Measurements from ENCODE around the gene OR56A3.
"Not testable (repeated sequence)": the region's sequence is repeated elsewhere in the genome, so short reads cannot be mapped to it uniquely, and the experiment has no call there.

OR56A3 gene

GRCh38 chr11:5941951-5942350, at the start of gene OR56A3:
TSS of gene OR56A3 (plus strand) at chr11:5942251. CDS start at chr11:5947347, 5,096 bp downstream.
- no peak for DNase-seq (ENCODE audit: low read depth)

GRCh38 chr11:5892908-5893307, 49.1 kb upstream of the OR56A3 start, which contains the start of gene OR52E5:
TSS of gene OR52E5 (plus strand) at chr11:5893208. CDS start at chr11:5900777, 7,569 bp downstream.
- no peak for DNase-seq (ENCODE audit: low read depth)

- no peak for DNase-seq (ENCODE audit: low read depth)
Measured at GRCh38 chr11:5899534-5899933, 42.5 kb upstream of the OR56A3 start.

- no peak for DNase-seq (ENCODE audit: low read depth)
Measured at GRCh38 chr11:5910540-5910939, 31.5 kb upstream of the OR56A3 start.

- peak; percentile 6 for DNase-seq (ENCODE audit: low read depth)
Measured at GRCh38 chr11:5922749-5923426, 19.2 kb upstream of the OR56A3 start.

GRCh38 chr11:5923427-5923776, 18.6 kb upstream of the OR56A3 start:
- no peak for DNase-seq (ENCODE audit: low read depth)

- DNase-seq (ENCODE audit: low read depth): no peak
Measured at GRCh38 chr11:5923794-5924193, 18.3 kb upstream of the OR56A3 start.

- no peak for DNase-seq (ENCODE audit: low read depth)
Measured at GRCh38 chr11:5928271-5928670, 13.8 kb upstream of the OR56A3 start.

GRCh38 chr11:5928811-5929210, 13.2 kb upstream of the OR56A3 start:
- DNase-seq (ENCODE audit: low read depth): no peak

GRCh38 chr11:5929571-5930368, 12.3 kb upstream of the OR56A3 start:
- DNase-seq (ENCODE audit: low read depth): no peak

- no peak for DNase-seq (ENCODE audit: low read depth)
Measured at GRCh38 chr11:5930614-5931013, 11.4 kb upstream of the OR56A3 start.

- DNase-seq (ENCODE audit: low read depth): no peak
Measured at GRCh38 chr11:5931061-5931460, 11.0 kb upstream of the OR56A3 start.

- no peak for DNase-seq (ENCODE audit: low read depth)
Measured at GRCh38 chr11:5932671-5933070, 9.4 kb upstream of the OR56A3 start.

GRCh38 chr11:5933116-5933515, 8.9 kb upstream of the OR56A3 start:
- no peak for DNase-seq (ENCODE audit: low read depth)

GRCh38 chr11:5937868-5938602, 4.0 kb upstream of the OR56A3 start:
- DNase-seq (ENCODE audit: low read depth): no peak

GRCh38 chr11:5938603-5938965, 3.5 kb upstream of the OR56A3 start:
- no peak for DNase-seq (ENCODE audit: low read depth)

- no peak for DNase-seq (ENCODE audit: low read depth)
Measured at GRCh38 chr11:5940748-5941147, 1.3 kb upstream of the OR56A3 start.

- no peak for DNase-seq (ENCODE audit: low read depth)
Measured at GRCh38 chr11:5955586-5955985, 13.5 kb downstream of the OR56A3 start.

GRCh38 chr11:5960704-5961320, 18.8 kb downstream of the OR56A3 start:
- DNase-seq (ENCODE audit: low read depth): not testable (repeated sequence)

- DNase-seq (ENCODE audit: low read depth): no peak
Measured at GRCh38 chr11:5966958-5967357, 24.9 kb downstream of the OR56A3 start.

GRCh38 chr11:5967708-5968107, 25.7 kb downstream of the OR56A3 start:
- DNase-seq (ENCODE audit: low read depth): no peak

- no peak for DNase-seq (ENCODE audit: low read depth)
Measured at GRCh38 chr11:5968394-5968793, 26.3 kb downstream of the OR56A3 start, which contains the start of gene OR56A5. TSS of gene OR56A5 (minus strand) at chr11:5968494. CDS start at chr11:5968494, 0 bp downstream.

Data from activated T-cell treated with anti-CD3 and anti-CD28 coated beads for 48 hours (primary cell).